ENCODE measurements around the gene PARP11.

The PARP11 gene

DNA sequence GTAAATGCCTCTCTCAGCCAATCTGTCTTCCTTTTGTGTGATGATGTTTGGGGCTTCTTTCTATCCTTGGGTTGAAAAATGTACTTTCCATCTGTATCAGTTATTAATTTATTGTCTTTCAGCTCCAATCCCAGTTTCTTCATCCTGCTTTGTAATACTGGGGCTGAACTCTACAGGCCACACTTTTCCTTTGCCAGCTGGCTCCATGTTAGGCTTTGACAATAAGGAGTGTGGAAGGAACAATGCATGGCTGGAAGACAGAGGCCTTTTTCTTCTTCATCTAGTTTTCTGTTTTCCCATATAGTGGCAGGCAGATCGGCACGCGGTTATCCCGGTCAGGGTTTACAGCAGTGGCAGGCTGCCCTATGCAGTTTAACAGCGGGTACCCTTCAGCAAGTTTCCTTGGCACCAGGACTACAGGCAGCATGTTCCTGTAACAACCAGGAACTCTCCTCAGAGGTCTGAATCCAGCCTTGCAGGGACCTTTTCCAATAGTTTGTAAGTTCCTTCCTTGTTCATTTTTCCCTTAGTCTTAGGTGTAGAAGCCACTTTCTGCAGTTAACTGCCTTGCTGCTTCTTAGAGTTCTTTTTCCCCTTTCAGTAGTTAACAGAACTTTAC, 81.8 kb downstream of the PARP11 start:
- H3K4me1 ChIP-seq (ENCODE audit: insufficient read depth, low read length) = peaks cover 12% of the 10 kb centered on the region
- no peak overlapping the region for H3K9ac ChIP-seq (ENCODE audit: low read depth, low read length)
- H3K9me3 ChIP-seq (ENCODE audit: control insufficient read depth, insufficient read depth, low read length) = no peaks in the 10 kb centered on the region; the same call in 1 of the 2 replicates
- H3K36me3 ChIP-seq (ENCODE audit: insufficient read depth, low read length) = no peaks in the 10 kb centered on the region

DNA sequence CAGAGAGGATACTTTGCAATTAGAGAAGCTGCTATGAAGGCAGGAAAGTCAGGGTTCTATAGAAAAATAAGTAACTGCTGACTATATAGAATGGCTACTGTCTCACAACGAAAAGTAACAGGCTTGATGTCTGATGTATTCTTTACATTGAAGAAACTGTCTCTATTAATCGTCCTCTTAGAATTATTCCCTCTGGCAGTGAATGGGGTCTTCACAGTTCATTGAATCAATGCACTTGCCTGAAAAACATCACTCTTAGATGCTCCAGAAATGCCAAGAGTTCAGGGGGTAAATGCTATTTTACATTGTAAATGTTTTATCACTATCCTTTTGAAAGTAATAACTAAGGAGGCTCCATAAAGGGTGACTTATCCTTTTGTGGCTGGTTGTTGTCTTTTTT, 82.6 kb downstream of the PARP11 start:
- no peaks in the 10 kb centered on the region for H3K36me3 ChIP-seq (ENCODE audit: insufficient read depth, low read length)
- H3K9me3 ChIP-seq (ENCODE audit: control insufficient read depth, insufficient read depth, low read length) = no peaks in the 10 kb centered on the region; the same call in 1 of the 2 replicates
- no peak overlapping the region for H3K9ac ChIP-seq (ENCODE audit: low read depth, low read length)
- peaks cover 12% of the 10 kb centered on the region for H3K4me1 ChIP-seq (ENCODE audit: insufficient read depth, low read length)

DNA sequence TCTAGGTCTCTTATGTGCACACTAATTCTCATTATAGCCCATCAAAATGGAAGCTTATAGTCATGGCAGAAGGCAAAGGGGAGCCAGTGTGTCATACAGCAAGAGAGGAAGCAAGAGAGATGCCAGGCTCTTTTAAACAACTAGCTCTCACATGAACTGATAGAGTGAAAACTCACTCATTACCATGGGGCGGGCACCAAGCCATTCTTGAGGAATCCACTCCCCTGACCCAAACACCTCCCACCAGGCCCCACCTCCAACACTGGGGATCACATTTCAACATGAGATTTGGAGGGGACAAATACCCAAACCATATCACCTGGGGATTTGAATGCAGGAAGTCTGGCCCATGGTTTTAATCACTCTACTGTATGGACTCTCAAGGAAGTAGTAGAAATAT, 83.4 kb downstream of the PARP11 start:
- no peaks in the 10 kb centered on the region; the same call in 1 of the 2 replicates for H3K9me3 ChIP-seq (ENCODE audit: control insufficient read depth, insufficient read depth, low read length)
- no peaks in the 10 kb centered on the region for H3K36me3 ChIP-seq (ENCODE audit: insufficient read depth, low read length)
- no peak overlapping the region for H3K9ac ChIP-seq (ENCODE audit: low read depth, low read length)
- H3K4me1 ChIP-seq (ENCODE audit: insufficient read depth, low read length) = peaks cover 12% of the 10 kb centered on the region

DNA sequence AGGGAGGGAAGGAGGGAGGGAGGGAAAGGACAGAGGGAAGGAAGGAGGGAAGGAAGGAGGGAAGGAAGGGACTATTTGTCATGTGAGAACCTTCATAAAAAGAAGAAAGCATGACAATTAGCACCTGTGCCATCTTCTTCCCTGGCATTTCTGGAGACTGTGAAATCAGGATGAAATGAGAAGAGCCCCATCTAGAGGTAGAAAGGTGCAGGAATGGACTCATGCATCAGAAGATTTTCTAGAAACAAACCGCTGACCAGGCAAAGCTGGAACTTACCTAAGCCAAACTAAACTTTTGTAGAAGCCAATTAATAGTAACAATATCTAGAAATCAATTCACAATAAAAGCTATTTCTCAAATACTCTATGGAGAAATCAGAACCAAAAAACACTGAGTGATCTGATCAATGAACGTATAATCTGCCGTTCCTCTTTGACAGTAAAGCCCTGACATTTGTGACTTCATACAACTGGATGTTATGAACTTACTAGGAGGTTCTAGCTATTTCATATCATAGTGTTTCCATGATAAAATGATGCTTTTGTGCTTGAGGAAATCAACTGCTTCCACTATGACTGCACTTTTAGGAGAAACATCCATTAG, 95.9 kb downstream of the PARP11 start:
- Histone ChIP-seq H3K4me1 (ENCODE audit: insufficient read depth, low read length) (no peaks in the 10 kb centered on the region), H3K36me3 (ENCODE audit: insufficient read depth, low read length) (no peaks in the 10 kb centered on the region), H3K9me3 (ENCODE audit: control insufficient read depth, insufficient read depth, low read length) (no peaks in the 10 kb centered on the region), H3K9ac (ENCODE audit: low read depth, low read length) (no peak overlapping the region)

DNA sequence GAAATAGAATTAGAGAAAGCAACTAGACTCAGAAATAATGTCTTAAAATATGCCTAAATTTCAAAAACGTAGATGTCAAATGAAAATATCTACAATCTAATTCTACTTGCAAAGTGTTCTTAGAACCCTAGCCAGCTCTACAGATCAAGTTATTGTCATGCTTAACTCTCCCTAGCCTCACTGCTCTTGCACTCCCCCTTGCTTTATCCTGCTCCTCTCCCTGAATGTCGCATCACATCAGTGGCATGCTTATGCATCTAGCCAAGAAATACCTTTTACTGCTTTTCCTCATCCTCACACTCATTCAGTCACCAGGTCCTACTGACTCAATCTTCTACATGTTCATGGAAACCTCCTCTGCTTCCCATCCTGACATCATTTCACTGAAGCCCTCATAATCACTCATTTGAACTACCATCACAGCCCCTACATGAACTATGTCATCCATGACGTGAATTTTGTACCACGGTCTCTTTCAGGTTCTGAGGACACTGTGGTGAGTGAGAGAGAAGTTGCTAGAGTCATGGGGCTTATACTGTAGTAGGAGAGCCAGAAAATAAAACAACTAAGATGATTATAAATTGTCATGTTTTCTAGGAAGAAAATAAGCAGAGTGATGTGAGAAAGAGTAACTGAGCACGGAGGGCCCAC, 97.7 kb downstream of the PARP11 start:
- H3K4me1 ChIP-seq (ENCODE audit: insufficient read depth, low read length) = no peaks in the 10 kb centered on the region
- no peak overlapping the region for H3K9ac ChIP-seq (ENCODE audit: low read depth, low read length)
- no peaks in the 10 kb centered on the region for H3K36me3 ChIP-seq (ENCODE audit: insufficient read depth, low read length)
- no peaks in the 10 kb centered on the region for H3K9me3 ChIP-seq (ENCODE audit: control insufficient read depth, insufficient read depth, low read length)

DNA sequence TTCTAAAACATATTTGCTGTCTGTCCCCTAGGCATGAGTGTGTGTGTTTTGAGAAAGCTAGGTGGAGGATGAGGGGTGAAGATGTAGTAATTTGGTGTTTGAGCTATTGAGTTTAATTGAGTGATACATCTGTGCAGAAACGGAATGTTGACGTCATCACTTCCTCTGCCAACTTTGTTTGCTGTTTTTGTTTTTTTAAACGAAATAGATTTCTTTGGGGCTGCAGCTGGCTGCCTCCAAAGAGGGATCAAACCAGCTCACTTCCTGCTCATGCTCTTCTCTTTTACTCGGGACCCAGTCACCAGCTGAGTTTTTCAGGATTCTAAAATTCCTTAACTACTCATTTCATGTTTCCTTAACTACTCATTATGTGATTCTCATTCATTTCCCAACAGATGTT, 100.8 kb downstream of the PARP11 start:
- Histone ChIP-seq H3K9me3 (ENCODE audit: control insufficient read depth, insufficient read depth, low read length) (no peaks in the 10 kb centered on the region), H3K9ac (ENCODE audit: low read depth, low read length) (no peak overlapping the region), H3K4me1 (ENCODE audit: insufficient read depth, low read length) (no peaks in the 10 kb centered on the region)

DNA sequence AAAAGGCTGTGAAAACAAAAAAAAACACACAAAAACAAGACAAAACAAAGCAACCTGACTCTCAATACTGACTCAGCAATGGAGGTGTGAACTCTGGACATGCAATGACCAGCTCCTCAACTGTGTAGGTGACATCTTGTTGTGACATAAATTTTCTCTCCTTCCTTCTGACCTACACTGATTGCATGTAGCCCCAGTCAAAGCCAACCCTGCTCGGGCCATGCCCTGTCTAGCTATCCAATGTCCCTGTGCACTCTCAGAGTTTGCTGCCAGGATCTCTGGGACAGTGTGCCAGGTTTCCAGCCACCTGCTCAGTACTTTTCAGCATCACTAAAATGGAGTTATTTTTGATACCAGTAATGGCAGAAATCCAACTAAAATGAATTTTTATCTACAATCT, 101.3 kb downstream of the PARP11 start:
- Histone ChIP-seq H3K4me1 (ENCODE audit: insufficient read depth, low read length) (no peaks in the 10 kb centered on the region), H3K9me3 (ENCODE audit: control insufficient read depth, insufficient read depth, low read length) (no peaks in the 10 kb centered on the region), H3K9ac (ENCODE audit: low read depth, low read length) (no peak overlapping the region), H3K36me3 (ENCODE audit: insufficient read depth, low read length) (no peaks in the 10 kb centered on the region)

More for the DNA sequence above, 100.8 kb downstream of the PARP11 start:
- no peaks in the 10 kb centered on the region for H3K36me3 ChIP-seq (ENCODE audit: insufficient read depth, low read length)

DNA sequence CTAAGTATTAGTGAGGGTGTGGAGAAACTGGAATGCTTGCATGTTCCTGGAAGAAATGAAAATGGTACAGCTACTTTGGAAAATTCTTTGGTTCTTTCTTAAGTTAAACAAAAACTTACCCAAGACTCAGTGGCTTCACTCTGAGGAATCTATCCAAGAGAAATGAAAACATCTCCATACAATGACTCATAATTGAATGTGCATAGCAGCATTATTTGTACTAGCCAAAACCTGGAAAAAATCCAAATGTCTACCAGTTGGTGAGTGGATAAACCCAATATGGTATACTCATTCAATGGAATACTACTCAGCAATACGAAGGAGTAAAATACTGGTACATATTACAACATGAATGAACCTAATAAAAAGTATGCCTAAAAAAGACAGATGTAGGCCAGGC, 102.3 kb downstream of the PARP11 start:
- no peaks in the 10 kb centered on the region for H3K9me3 ChIP-seq (ENCODE audit: control insufficient read depth, insufficient read depth, low read length)
- H3K9ac ChIP-seq (ENCODE audit: low read depth, low read length) = no peak overlapping the region
- no peaks in the 10 kb centered on the region for H3K36me3 ChIP-seq (ENCODE audit: insufficient read depth, low read length)
- H3K4me1 ChIP-seq (ENCODE audit: insufficient read depth, low read length) = no peaks in the 10 kb centered on the region

- Histone ChIP-seq H3K4me1 (ENCODE audit: insufficient read depth, low read length) (no peaks in the 10 kb centered on the region), H3K36me3 (ENCODE audit: insufficient read depth, low read length) (no peaks in the 10 kb centered on the region), H3K9me3 (ENCODE audit: control insufficient read depth, insufficient read depth, low read length) (no peaks in the 10 kb centered on the region), H3K9ac (ENCODE audit: low read depth, low read length) (no peak overlapping the region)
Measured at GRCh38 chr12:3768911-3769447, 104.2 kb downstream of the PARP11 start.

- no peak overlapping the region for H3K9ac ChIP-seq (ENCODE audit: low read depth, low read length)
- no peaks in the 10 kb centered on the region for H3K4me1 ChIP-seq (ENCODE audit: insufficient read depth, low read length)
- no peaks in the 10 kb centered on the region for H3K36me3 ChIP-seq (ENCODE audit: insufficient read depth, low read length)
- H3K9me3 ChIP-seq (ENCODE audit: control insufficient read depth, insufficient read depth, low read length) = no peaks in the 10 kb centered on the region
Measured at GRCh38 chr12:3761116-3761735, 112.0 kb downstream of the PARP11 start.

DNA sequence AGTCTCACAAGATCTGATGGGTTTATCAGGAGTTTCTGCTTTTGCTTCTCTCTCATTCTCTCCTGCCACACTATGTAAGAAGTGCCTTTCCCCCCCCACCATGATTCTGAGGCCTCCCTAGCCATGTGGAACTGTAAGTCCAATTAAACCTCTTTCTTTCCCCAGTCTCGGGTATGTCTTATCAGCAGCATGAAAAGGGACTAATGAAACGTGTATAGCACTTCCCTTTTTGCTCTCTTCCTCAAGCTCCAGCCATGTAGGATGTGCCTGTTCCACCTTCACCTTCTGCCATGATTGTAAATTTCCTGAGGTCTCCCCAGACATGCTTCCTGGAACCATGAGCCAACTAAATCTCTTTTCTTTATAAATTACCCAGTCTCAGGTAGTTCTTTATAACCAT, 113.3 kb downstream of the PARP11 start:
- H3K4me1 ChIP-seq (ENCODE audit: insufficient read depth, low read length) = no peaks in the 10 kb centered on the region
- H3K36me3 ChIP-seq (ENCODE audit: insufficient read depth, low read length) = no peaks in the 10 kb centered on the region
- H3K9ac ChIP-seq (ENCODE audit: low read depth, low read length) = no peak overlapping the region
- H3K9me3 ChIP-seq (ENCODE audit: control insufficient read depth, insufficient read depth, low read length) = no peaks in the 10 kb centered on the region

Measured in ES-I3 (cell line).